ENCODE data around the gene FZR1.

DNA sequence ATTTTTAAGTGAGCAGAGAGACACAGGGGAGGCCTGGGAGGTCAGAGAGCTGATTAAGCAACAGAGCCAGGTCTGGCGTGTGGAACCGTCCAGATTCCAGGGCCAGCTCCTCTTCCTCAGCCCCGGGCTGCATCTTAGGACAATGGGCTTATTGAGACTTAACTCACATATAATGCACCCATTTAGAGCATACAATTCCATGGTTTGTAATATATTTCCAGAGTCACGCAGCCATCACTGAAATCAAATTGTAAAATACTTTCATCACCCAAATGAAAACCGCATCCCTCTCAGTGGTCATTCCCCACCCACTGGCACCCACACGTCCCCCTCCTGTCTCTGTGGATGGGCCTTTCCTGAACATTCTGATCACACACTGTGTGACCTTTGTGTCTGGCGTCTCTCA is 64.5 kb downstream of the FZR1 start:
- no peak for TF ChIP-seq EZH2 (IDR thresholded peaks at IDR 0.05; ENCODE audit: insufficient read depth, poor library complexity, severe bottlenecking)
- no peak for TF ChIP-seq EZH2phosphoT487 (IDR thresholded peaks at IDR 0.05; ENCODE audit: insufficient read depth, low read depth)
